Endothelial cell (in vitro differentiated cells): ENCODE results near the gene RHOA. TPM values are rescaled to one million over a fixed set of nuclear protein-coding genes. Genes with fewer than 3 reads are reported as not detected.
"Not testable (repeated sequence)": the region's sequence is repeated elsewhere in the genome, so short reads cannot be mapped to it uniquely, and the experiment has no call there.

Experiments
- DNase-seq: peaks from one replicate; pipeline ENCODE4 v3.0.0; 2021; ENCODE audit warnings: low spot score
- H3K27ac Mint-ChIP-seq: one replicate; pipeline ENCODE4 v1.8.0; 2021; ENCODE audit warnings: mixed read lengths, inconsistent platforms; ENCODE audit not compliant: unreplicated experiment
- H3K27me3 Mint-ChIP-seq: one replicate; pipeline ENCODE4 v1.8.0; 2021; ENCODE audit warnings: mild to moderate bottlenecking, moderate library complexity, mixed read lengths, inconsistent platforms; ENCODE audit not compliant: unreplicated experiment
- H3K36me3 Mint-ChIP-seq: one replicate; pipeline ENCODE4 v1.8.0; 2021; ENCODE audit warnings: mild to moderate bottlenecking, low read depth, mixed read lengths, inconsistent platforms; ENCODE audit not compliant: unreplicated experiment
- H3K4me1 Mint-ChIP-seq: one replicate; pipeline ENCODE4 v1.8.0; 2021; ENCODE audit warnings: mild to moderate bottlenecking, mixed read lengths, inconsistent platforms; ENCODE audit not compliant: unreplicated experiment
- H3K4me3 Mint-ChIP-seq: one replicate; pipeline ENCODE4 v1.8.0; 2021; ENCODE audit warnings: mild to moderate bottlenecking, mixed read lengths, inconsistent platforms; ENCODE audit not compliant: unreplicated experiment
- H3K9me3 Mint-ChIP-seq: one replicate; pipeline ENCODE4 v1.8.0; 2021; ENCODE audit warnings: mixed read lengths, inconsistent platforms; ENCODE audit not compliant: unreplicated experiment
- total RNA-seq: library from RNA; stranded (reverse); fragmentation: NEBNext Ultra II Directional; extraction: Animal tissue kit (Norgen Biotek cat#: 25700); gene quantifications from one replicate; pipeline ENCODE4 v1.2.1, GENCODE V29; 2021; ENCODE audit not compliant: unreplicated experiment
- TF ChIP-seq, protein P1 (sequence below): fragments of 200-600 bp; sonication (generic); IDR thresholded peaks from one replicate; pipeline ENCODE4 v1.5.0; 2021; ENCODE audit warnings: antibody characterized with exemption; ENCODE audit not compliant: unreplicated experiment

RHOA gene
- total RNA-seq, 1 donor from 2014 or later = 583 TPM

GRCh38 chr3:49410066-49410845, 1.5 kb downstream of the RHOA start:
- peaks cover 22% of the 10 kb centered on the region for H3K36me3 Mint-ChIP-seq
- peak overlapping the region; percentile 98 for H3K27ac Mint-ChIP-seq
- H3K9me3 Mint-ChIP-seq = no peaks in the 10 kb centered on the region
- peaks cover 42% of the 10 kb centered on the region for H3K4me1 Mint-ChIP-seq
- H3K4me3 Mint-ChIP-seq = peak overlapping the region; percentile 99
- no peak for DNase-seq
- TF ChIP-seq, protein P1, sequence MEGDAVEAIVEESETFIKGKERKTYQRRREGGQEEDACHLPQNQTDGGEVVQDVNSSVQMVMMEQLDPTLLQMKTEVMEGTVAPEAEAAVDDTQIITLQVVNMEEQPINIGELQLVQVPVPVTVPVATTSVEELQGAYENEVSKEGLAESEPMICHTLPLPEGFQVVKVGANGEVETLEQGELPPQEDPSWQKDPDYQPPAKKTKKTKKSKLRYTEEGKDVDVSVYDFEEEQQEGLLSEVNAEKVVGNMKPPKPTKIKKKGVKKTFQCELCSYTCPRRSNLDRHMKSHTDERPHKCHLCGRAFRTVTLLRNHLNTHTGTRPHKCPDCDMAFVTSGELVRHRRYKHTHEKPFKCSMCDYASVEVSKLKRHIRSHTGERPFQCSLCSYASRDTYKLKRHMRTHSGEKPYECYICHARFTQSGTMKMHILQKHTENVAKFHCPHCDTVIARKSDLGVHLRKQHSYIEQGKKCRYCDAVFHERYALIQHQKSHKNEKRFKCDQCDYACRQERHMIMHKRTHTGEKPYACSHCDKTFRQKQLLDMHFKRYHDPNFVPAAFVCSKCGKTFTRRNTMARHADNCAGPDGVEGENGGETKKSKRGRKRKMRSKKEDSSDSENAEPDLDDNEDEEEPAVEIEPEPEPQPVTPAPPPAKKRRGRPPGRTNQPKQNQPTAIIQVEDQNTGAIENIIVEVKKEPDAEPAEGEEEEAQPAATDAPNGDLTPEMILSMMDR = no peak
- peaks cover 20% of the 10 kb centered on the region for H3K27me3 Mint-ChIP-seq

- DNase-seq = no peak
- TF ChIP-seq, protein P1 = no peak
- Mint-ChIP-seq H3K36me3 (peaks cover 19% of the 10 kb centered on the region), H3K4me1 (peaks cover 23% of the 10 kb centered on the region), H3K27ac (peak overlapping the region; percentile 48), H3K4me3 (no peak overlapping the region), H3K9me3 (no peaks in the 10 kb centered on the region), H3K27me3 (peaks cover 3% of the 10 kb centered on the region)
Observed at GRCh38 chr3:49406571-49407565, 4.9 kb downstream of the RHOA start.

GRCh38 chr3:49405570-49405969, 6.2 kb downstream of the RHOA start:
- H3K27me3 Mint-ChIP-seq, H3K9me3 Mint-ChIP-seq, DNase-seq, H3K4me3 Mint-ChIP-seq: not testable (repeated sequence)
- Mint-ChIP-seq H3K36me3 (peaks cover 20% of the 10 kb centered on the region), H3K4me1 (peaks cover 25% of the 10 kb centered on the region), H3K27ac (peak overlapping the region; percentile 16)

- Mint-ChIP-seq H3K27ac (no peak overlapping the region), H3K36me3 (peaks cover 8% of the 10 kb centered on the region), H3K4me1 (peaks cover 17% of the 10 kb centered on the region), H3K9me3 (no peaks in the 10 kb centered on the region), H3K27me3 (peaks cover 3% of the 10 kb centered on the region), H3K4me3 (no peak overlapping the region)
- DNase-seq = no peak
- TF ChIP-seq, protein P1 = no peak
Observed at GRCh38 chr3:49403891-49404290, 7.9 kb downstream of the RHOA start.

- Mint-ChIP-seq H3K4me1 (peaks cover 20% of the 10 kb centered on the region), H3K27me3 (peaks cover 4% of the 10 kb centered on the region), H3K9me3 (no peaks in the 10 kb centered on the region), H3K4me3 (no peak overlapping the region), H3K27ac (no peak overlapping the region), H3K36me3 (peaks cover 8% of the 10 kb centered on the region)
- no peak for DNase-seq
- TF ChIP-seq, protein P1 = no peak
Observed at GRCh38 chr3:49401766-49402165, 10.0 kb downstream of the RHOA start.
